ENCODE results near the gene KRTAP9-8.
"Not testable (repeated sequence)": the region's sequence is repeated elsewhere in the genome, so short reads cannot be mapped to it uniquely, and the experiment has no call there.

The KRTAP9-8 gene

GRCh38 chr17:41256291-41256685, 18.5 kb downstream of the KRTAP9-8 start:
- DNase-seq: no peak

GRCh38 chr17:41258406-41258805, 20.6 kb downstream of the KRTAP9-8 start:
- no peak for DNase-seq

GRCh38 chr17:41263212-41263611, 25.4 kb downstream of the KRTAP9-8 start:
- no peak for DNase-seq

- no peak for DNase-seq
Measured at GRCh38 chr17:41264599-41264998, 26.8 kb downstream of the KRTAP9-8 start.

- DNase-seq: no peak
Measured at GRCh38 chr17:41265078-41265477, 27.3 kb downstream of the KRTAP9-8 start, which contains the start of gene KRTAP9-6. Gene KRTAP9-6 (plus strand): TSS chr17:41265378. CDS start chr17:41265378, 0 bp downstream.

GRCh38 chr17:41267711-41268110, 29.9 kb downstream of the KRTAP9-8 start:
- DNase-seq: no peak

- not testable (repeated sequence) for DNase-seq
Measured at GRCh38 chr17:41271323-41271722, 33.5 kb downstream of the KRTAP9-8 start.

- no peak for DNase-seq
Measured at GRCh38 chr17:41271858-41272257, 34.1 kb downstream of the KRTAP9-8 start.

- DNase-seq: not testable (repeated sequence)
Measured at GRCh38 chr17:41275648-41276190, 37.9 kb downstream of the KRTAP9-8 start, which contains the start of gene KRTAP9-7. Gene KRTAP9-7 (plus strand): TSS chr17:41275698. CDS start chr17:41275698, 0 bp downstream.

GRCh38 chr17:41278176-41278955, 40.6 kb downstream of the KRTAP9-8 start:
- no peak for DNase-seq

- no peak for DNase-seq
Measured at GRCh38 chr17:41284043-41284442, 46.2 kb downstream of the KRTAP9-8 start.

GRCh38 chr17:41284546-41284945, 46.7 kb downstream of the KRTAP9-8 start:
- no peak for DNase-seq

GRCh38 chr17:41287050-41287449, 49.3 kb downstream of the KRTAP9-8 start:
- no peak for DNase-seq

Data from NCI-H1417 treated with DMSO at 0.1 percent for 48 hours (cell line).